Activated CD4-positive, CD25-positive, alpha-beta regulatory T cell treated with anti-CD3 and anti-CD28 coated beads, Interleukin-2, amount 50 U/mL, for 16 hours (primary cell): ENCODE measurements around the gene PCSK7.
A peak's percentile ranks its signal among the peaks of the same experiment; 100 is the strongest.
"Not testable (repeated sequence)": the region's sequence is repeated elsewhere in the genome, so short reads cannot be mapped to it uniquely, and the experiment has no call there.

Experiments
- DNase-seq: peaks from one replicate; pipeline ENCODE4 v3.0.0-alpha.2; 2020; ENCODE audit warnings: low read depth, low spot score

The PCSK7 gene

GRCh38 chr11:117231842-117232091 lies at the start of gene PCSK7:
TSS of gene PCSK7 (minus strand) at chr11:117232073. CDS start at chr11:117229844, 2,229 bp downstream.
- DNase-seq, result no peak

DNA sequence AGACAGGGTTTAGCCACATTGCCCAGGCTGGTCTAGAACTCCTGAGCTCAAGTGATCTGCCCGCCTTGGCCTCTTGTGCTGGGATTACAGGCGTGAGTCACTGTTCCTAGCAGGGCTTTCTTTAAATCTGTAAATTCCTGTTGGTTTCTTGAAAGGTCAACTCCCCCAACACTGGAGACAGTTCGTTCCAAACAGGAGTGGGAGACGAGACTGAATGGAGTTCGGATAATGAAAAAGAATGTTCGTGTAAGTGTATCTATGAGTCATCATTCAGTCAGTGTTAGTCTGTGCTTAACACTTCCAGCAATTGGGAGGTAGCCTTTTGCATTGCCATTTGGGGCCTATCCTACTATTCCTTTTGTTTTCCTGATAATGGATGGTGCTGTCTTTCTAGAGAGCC lies 49.3 kb upstream of the PCSK7 start:
- no peak for DNase-seq

GRCh38 chr11:117279711-117280376 lies 48.0 kb upstream of the PCSK7 start:
- DNase-seq, result no peak

DNA sequence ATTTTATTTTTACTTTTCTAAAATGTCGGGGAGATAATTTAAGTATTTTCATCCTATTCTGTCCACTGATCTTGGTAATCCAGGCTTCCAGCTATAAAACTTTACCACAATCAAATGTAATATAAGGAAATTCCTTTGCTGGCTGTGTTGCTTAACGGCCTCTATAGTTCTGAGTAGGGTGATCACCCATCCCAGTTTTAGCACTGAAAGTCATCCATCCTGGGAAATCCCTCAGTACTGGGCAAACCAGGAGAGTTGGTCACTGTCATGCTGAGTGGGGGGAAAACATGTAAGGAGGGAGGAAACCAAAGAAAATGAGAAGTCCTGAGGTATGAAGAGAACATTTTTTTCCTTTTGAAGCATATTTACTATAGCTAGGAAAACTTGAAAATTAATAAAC lies 46.5 kb upstream of the PCSK7 start:
- DNase-seq, result no peak

DNA sequence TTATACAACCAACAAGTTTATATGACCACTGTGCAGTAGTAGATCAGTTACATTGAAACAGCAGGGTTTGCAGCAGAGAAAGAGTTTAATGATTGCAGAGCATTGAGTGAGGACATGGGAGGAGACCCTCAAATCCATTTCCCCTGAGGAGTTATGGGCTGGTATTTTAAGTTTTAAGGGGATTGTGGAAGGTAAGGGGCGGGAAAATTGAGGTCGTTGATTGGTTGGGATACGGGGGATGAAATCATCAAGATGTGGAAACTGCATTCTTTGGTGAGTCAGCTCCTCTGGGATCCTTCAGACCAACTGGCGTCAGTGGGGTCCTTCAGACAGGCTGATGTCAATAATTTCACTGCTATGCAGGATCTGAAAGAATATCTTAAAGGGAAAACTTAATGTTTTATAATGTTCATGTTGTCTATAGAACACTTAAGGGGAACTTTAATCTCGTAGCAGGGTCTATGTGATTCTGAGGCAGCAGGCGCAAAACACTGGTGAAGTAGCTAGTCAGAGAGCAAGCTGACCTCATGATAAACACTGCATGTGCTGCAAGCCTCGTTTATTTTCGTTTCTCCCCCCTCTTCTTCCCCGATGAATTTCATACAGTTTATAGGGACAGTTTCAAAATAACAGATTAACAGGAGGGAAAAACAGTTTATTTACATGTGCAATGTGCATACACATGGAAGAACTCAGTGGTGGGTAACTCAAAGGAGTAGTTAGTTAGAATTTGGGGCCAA lies 41.8 kb upstream of the PCSK7 start:
- DNase-seq, result no peak

- not testable (repeated sequence) for DNase-seq
These were observed 40.3 kb upstream of the PCSK7 start for GRCh38 chr11:117272175-117272574.

- DNase-seq, result no peak
These were observed 39.3 kb upstream of the PCSK7 start for GRCh38 chr11:117271208-117271607.

DNA sequence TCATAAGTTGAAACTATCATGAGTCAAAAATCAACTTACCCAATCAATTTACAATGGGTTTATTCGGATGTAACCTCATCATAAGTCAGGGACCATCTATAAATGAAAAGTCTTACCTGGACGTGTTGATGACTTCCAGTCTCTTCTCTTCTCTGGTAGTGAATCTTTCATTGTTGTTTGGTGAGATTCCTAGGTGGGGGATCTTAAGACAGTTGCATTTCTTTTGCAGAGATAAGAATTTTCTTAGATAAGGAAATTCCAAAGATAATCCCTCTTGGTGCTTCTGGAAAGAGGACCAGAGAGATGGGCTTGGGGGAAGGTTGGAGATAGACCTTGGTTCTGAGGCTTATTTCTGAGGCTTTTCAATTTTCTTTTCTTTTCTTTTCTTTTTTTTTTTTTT lies 38.0 kb upstream of the PCSK7 start:
- no peak for DNase-seq

DNA sequence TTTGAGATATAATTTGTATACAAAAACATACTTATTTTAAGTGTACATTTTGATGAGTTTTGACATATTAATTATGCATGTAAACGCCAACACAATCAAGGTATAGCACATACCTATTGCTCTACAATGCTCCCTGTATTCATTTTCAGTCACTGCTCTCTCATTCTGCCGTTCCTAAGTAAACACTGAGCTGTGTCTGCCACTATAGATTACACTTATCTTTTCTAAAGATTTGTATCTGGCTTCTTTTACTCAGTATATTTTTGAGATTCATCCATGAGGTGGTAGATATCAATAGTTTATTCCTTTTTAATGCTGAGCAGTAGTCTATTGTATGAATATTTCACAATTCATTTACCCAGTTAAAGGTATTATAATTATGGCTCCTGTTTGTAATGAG lies 33.9 kb upstream of the PCSK7 start:
- DNase-seq, result no peak

DNA sequence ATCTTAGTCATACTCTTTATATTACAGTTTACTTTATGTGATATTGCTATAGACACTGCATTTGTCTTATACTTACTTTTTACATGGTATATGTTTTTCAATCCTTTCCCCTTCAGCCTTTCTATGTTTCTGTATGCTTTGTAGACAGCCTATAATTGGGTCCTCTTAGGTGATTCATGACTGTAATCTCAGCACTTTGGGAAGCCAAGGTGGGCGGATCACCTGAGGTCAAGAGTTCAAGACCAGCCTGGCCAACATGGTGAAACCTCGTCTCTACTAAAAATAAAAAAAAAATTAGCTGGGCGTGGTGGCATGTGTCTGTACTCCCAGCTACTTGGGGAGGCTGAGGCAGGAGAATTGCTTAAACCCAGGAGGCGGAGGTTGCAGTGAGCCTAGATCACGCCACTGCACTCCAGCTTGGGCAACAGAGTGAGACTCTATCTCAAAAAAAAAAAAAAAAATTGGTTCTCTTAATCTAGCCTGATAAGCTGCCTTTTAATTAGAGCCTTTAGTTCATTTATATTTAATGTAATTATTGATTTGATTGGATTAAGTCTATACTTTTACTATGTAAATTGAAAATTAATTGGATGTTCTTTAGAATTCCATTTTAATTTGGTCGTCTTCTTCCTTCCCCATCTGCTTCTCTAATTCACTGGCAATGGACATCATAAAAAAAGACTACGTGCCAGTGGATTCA lies 32.9 kb upstream of the PCSK7 start:
- not testable (repeated sequence) for DNase-seq

- DNase-seq, result no peak
These were observed 27.5 kb upstream of the PCSK7 start for GRCh38 chr11:117259417-117259816.

DNA sequence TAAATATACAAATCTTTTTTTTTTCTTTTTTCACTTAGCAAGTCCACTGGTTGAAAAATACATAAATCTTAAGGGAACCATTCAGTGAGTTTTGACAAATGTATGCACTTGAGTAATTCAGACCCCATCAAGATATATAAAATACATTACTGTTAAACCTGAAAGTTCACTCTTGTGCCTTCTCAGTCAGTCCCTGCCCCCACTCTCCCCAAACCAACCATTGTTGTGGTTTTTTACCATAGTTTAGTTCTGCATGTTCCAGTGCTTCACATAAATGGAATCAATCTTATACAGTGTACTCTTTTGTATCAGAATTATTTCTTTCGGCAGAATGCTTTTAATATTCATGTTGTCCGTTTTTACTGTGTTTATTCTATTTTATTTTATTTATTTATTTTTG lies 26.7 kb upstream of the PCSK7 start:
- no peak for DNase-seq

DNA sequence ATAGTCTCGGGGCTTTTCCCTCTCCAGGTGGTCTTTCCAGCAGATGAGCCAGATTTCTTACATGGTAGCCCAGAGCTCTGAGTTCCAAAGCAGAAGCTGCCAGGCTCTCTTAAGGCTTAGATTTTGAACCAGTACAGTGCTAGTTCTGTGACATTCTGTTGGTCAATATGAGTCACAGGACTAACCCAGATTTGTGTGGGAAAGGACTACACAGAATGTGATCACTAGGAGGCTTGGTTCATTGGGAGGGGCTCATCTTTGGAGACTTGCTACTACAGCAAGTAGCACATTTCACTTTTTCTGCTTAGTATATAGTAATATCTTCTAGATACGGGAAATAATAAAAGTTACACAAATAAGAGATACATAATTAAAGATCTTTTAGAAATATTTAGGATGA lies 24.7 kb upstream of the PCSK7 start:
- no peak for DNase-seq

- no peak for DNase-seq
These were observed 24.1 kb upstream of the PCSK7 start for GRCh38 chr11:117255966-117256365.

DNA sequence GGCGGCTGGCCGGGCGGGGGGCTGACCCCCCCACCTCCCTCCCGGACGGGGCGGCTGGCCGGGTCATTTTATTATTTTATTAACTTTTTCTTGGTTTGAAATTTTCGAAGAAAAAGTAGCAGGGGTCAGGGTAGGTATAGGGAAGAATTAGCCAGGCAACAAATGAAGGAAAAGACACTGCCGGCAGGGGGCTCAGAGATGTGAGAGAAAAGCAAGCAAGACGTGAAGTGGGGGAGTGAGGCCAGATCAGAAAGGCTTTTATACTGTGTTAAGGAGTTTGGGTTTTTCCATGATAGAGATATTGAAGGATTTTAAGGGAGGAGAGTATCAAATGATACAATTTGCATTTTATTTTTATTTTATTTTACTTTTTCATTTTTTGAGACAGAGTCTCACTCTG lies 19.6 kb upstream of the PCSK7 start:
- DNase-seq, result no peak

DNA sequence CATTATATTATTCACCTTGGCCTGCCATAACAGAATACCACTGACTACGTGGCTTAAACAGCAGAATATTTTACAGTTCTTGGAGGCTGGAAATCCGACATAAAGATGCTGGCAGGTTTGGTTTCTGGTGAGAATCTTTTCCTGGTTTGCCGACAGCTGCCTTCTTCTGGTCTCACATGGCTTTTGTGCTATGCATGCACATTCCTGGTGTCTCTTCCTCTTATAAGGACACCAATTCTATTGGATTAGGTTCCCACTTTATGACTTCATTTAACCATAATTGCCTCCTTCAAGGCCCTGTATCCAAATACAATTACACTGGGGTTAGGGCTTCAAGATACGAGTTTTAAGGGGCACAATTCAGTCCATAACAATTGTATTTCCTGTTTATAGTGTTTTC lies 17.7 kb upstream of the PCSK7 start:
- no peak for DNase-seq

- no peak for DNase-seq
These were observed 16.5 kb upstream of the PCSK7 start for GRCh38 chr11:117248341-117248740.

- DNase-seq, result no peak
These were observed 7.4 kb upstream of the PCSK7 start for GRCh38 chr11:117239295-117239694.

GRCh38 chr11:117238221-117238620 lies 6.3 kb upstream of the PCSK7 start:
- no peak for DNase-seq

- no peak for DNase-seq
These were observed 1.1 kb upstream of the PCSK7 start for GRCh38 chr11:117232911-117233409.

DNA sequence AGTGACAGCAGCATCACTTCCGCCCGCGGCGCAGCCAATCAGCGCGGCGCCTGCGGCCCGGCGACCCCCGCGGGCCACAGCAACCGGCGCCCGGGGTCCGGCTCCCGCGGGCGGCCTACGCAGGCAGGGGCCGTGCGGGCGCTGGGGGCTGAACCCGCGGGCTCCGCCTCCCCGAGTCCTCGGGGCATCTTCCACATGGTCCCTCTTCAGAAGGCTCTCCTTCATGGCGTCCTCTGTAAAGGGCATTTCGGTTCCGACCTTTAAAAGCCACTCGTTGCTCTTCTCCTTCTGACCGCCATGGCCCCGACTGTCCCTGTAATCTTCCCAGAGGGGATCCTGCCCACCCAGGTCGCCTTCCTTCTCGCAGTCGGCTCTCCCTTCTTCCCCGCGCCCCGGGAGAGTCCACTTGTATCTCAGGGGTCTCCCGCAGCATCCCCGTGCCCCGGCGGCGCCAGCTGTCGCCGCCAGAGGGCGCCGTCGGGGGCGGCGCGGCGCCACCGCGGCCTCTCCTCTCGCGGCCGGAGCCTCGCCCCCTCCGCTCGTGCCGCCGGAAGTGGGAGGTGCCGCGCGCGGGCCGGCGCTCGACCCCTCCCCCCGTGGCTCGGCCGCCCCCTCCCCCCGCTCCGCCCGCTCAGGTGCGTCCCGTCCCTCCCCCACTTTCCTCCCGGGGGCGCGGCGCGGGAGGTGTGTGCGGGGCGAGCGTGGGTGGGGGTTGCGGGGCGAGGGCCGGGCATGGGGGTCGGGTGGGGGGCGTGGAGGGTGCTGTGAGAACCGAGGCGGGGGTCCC lies 412 bp upstream of the PCSK7 start, which contains the start of gene RNF214:
Gene RNF214 (plus strand): TSS at position 580 of the 787 bp plus-strand sequence. CDS start 1,602 bp downstream, outside the sequence.
- DNase-seq, result peak; percentile 48
